ENCODE results near the gene FBXL17. TPM values are rescaled to one million over a fixed set of nuclear protein-coding genes. Genes with fewer than 3 reads are reported as not detected.

The FBXL17 gene
- total RNA-seq, 1 donor from 2014 or later, result 11.6 TPM

GRCh38 chr5:108380531-108381349 lies 1.2 kb downstream of the FBXL17 start:
- TF ChIP-seq CTCF (IDR thresholded peaks at IDR 0.05; ENCODE audit: insufficient read depth, low read length, poor library complexity, severe bottlenecking), result no peak
- no peak for DNase-seq (ENCODE audit: low read depth)

GRCh38 chr5:108379722-108380530 lies 2.0 kb downstream of the FBXL17 start:
- H3K4me3 ChIP-seq (ENCODE audit: low read depth, low read length), result peak overlapping the region; percentile 95
- H3K27me3 ChIP-seq (ENCODE audit: control insufficient read depth, insufficient read depth, low read length), result no peaks in the 10 kb centered on the region
- H3K36me3 ChIP-seq (ENCODE audit: control insufficient read depth, insufficient read depth, low read length), result no peaks in the 10 kb centered on the region
- TF ChIP-seq CTCF (IDR thresholded peaks at IDR 0.05; ENCODE audit: insufficient read depth, low read length, poor library complexity, severe bottlenecking), result no peak
- no peak for DNase-seq (ENCODE audit: low read depth)

More at GRCh38 chr5:108380531-108381349, 1.2 kb downstream of the FBXL17 start:
- Histone ChIP-seq H3K27me3 (ENCODE audit: control insufficient read depth, insufficient read depth, low read length) (no peaks in the 10 kb centered on the region), H3K4me3 (ENCODE audit: low read depth, low read length) (peak overlapping the region; percentile 95), H3K36me3 (ENCODE audit: control insufficient read depth, insufficient read depth, low read length) (no peaks in the 10 kb centered on the region)

GRCh38 chr5:108375768-108376167 lies 6.1 kb downstream of the FBXL17 start:
- TF ChIP-seq CTCF (IDR thresholded peaks at IDR 0.05; ENCODE audit: insufficient read depth, low read length, poor library complexity, severe bottlenecking), result no peak
- DNase-seq (ENCODE audit: low read depth), result no peak

GRCh38 chr5:108373426-108373825 lies 8.5 kb downstream of the FBXL17 start:
- TF ChIP-seq CTCF (IDR thresholded peaks at IDR 0.05; ENCODE audit: insufficient read depth, low read length, poor library complexity, severe bottlenecking), result no peak
- H3K27me3 ChIP-seq (ENCODE audit: control insufficient read depth, insufficient read depth, low read length), result no peaks in the 10 kb centered on the region
- no peak for DNase-seq (ENCODE audit: low read depth)
- H3K36me3 ChIP-seq (ENCODE audit: control insufficient read depth, insufficient read depth, low read length), result no peaks in the 10 kb centered on the region
- H3K4me3 ChIP-seq (ENCODE audit: low read depth, low read length), result no peak overlapping the region

More at GRCh38 chr5:108375768-108376167, 6.1 kb downstream of the FBXL17 start:
- H3K4me3 ChIP-seq (ENCODE audit: low read depth, low read length), result no peak overlapping the region
- H3K27me3 ChIP-seq (ENCODE audit: control insufficient read depth, insufficient read depth, low read length), result no peaks in the 10 kb centered on the region
- no peaks in the 10 kb centered on the region for H3K36me3 ChIP-seq (ENCODE audit: control insufficient read depth, insufficient read depth, low read length)

DNA sequence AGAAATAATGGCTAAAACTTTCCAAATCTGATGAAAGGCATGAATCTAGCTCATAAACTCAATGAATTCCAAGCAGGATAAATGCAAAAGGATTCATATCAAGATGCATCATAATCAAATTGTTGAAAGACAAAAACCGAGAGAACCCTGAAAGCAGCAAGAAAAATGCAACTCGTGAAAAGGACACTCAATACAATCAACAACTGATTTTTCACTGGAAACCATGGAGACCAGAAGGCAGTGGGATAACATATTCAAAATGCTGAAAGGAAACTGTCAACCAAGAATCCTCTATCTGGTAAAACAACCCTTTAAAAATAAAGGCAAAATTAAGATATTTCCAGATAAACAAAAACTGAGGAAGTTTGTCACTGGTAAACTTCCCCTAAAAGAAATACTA lies 9.5 kb downstream of the FBXL17 start:
- DNase-seq (ENCODE audit: low read depth), result no peak
- no peak overlapping the region for H3K4me3 ChIP-seq (ENCODE audit: low read depth, low read length)
- H3K27me3 ChIP-seq (ENCODE audit: control insufficient read depth, insufficient read depth, low read length), result no peaks in the 10 kb centered on the region
- TF ChIP-seq CTCF (IDR thresholded peaks at IDR 0.05; ENCODE audit: insufficient read depth, low read length, poor library complexity, severe bottlenecking), result no peak
- no peaks in the 10 kb centered on the region for H3K36me3 ChIP-seq (ENCODE audit: control insufficient read depth, insufficient read depth, low read length)

Measured in kidney epithelial cell (primary cell).